ENCODE data around the gene MED13. TPM values are rescaled to one million over a fixed set of nuclear protein-coding genes. Genes with fewer than 3 reads are reported as not detected.

MED13 gene, protein sequence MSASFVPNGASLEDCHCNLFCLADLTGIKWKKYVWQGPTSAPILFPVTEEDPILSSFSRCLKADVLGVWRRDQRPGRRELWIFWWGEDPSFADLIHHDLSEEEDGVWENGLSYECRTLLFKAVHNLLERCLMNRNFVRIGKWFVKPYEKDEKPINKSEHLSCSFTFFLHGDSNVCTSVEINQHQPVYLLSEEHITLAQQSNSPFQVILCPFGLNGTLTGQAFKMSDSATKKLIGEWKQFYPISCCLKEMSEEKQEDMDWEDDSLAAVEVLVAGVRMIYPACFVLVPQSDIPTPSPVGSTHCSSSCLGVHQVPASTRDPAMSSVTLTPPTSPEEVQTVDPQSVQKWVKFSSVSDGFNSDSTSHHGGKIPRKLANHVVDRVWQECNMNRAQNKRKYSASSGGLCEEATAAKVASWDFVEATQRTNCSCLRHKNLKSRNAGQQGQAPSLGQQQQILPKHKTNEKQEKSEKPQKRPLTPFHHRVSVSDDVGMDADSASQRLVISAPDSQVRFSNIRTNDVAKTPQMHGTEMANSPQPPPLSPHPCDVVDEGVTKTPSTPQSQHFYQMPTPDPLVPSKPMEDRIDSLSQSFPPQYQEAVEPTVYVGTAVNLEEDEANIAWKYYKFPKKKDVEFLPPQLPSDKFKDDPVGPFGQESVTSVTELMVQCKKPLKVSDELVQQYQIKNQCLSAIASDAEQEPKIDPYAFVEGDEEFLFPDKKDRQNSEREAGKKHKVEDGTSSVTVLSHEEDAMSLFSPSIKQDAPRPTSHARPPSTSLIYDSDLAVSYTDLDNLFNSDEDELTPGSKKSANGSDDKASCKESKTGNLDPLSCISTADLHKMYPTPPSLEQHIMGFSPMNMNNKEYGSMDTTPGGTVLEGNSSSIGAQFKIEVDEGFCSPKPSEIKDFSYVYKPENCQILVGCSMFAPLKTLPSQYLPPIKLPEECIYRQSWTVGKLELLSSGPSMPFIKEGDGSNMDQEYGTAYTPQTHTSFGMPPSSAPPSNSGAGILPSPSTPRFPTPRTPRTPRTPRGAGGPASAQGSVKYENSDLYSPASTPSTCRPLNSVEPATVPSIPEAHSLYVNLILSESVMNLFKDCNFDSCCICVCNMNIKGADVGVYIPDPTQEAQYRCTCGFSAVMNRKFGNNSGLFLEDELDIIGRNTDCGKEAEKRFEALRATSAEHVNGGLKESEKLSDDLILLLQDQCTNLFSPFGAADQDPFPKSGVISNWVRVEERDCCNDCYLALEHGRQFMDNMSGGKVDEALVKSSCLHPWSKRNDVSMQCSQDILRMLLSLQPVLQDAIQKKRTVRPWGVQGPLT (N-terminal part only)
- polyA plus RNA-seq (2012; ENCODE audit: insufficient read length, low read depth), result 9.2 TPM

DNA sequence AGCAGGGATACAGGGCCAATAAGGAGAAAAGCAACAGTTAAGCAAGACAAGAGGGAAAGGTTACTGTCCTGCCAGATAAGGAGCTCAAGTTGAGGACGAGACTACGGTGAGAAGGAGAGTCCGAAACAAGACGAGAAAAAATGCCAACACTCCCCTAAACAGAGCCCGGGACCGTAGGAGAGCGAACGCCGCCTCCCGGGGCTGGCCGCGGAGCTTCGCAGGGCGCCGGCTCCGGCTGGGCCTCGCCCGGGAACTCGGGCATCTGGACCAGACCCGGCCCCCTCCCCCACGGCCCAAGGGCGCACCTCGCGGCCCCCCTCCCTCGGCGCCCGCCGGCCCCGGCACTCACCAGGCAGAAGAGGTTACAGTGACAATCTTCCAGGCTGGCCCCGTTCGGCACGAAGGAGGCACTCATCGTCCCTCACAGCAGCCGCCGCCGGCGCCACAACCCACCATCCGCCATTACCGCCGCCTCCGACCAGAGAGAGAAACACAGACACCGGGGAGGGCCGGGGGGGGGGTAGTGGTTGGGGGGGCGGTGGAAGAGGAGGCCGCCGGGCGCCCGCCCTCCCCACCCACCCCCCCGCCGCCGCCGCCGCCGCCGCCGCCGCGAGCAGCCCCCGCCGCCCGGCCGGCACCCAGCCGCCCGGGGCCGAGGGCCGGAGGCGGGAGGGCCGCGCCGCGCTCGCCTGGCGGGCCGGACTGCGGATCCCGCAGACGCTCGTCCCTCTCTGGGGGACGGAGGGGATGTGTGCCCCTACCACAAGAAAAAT is at the start of gene MED13:
TSS of gene MED13 (minus strand) at position 488 of the 773 bp plus-strand sequence. CDS start at position 415, 73 bp downstream.
- TF ChIP-seq, protein P1, sequence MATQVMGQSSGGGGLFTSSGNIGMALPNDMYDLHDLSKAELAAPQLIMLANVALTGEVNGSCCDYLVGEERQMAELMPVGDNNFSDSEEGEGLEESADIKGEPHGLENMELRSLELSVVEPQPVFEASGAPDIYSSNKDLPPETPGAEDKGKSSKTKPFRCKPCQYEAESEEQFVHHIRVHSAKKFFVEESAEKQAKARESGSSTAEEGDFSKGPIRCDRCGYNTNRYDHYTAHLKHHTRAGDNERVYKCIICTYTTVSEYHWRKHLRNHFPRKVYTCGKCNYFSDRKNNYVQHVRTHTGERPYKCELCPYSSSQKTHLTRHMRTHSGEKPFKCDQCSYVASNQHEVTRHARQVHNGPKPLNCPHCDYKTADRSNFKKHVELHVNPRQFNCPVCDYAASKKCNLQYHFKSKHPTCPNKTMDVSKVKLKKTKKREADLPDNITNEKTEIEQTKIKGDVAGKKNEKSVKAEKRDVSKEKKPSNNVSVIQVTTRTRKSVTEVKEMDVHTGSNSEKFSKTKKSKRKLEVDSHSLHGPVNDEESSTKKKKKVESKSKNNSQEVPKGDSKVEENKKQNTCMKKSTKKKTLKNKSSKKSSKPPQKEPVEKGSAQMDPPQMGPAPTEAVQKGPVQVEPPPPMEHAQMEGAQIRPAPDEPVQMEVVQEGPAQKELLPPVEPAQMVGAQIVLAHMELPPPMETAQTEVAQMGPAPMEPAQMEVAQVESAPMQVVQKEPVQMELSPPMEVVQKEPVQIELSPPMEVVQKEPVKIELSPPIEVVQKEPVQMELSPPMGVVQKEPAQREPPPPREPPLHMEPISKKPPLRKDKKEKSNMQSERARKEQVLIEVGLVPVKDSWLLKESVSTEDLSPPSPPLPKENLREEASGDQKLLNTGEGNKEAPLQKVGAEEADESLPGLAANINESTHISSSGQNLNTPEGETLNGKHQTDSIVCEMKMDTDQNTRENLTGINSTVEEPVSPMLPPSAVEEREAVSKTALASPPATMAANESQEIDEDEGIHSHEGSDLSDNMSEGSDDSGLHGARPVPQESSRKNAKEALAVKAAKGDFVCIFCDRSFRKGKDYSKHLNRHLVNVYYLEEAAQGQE (IDR thresholded peaks at IDR 0.05; ENCODE audit: insufficient read depth in 1 of 2, low read depth in 2 of 2, low read length in 2 of 2), result no peak
- TF ChIP-seq TAF1 (IDR thresholded peaks at IDR 0.05; ENCODE audit: borderline replicate concordance, insufficient read depth, low read length) (peak; percentile 40; the same call in 1 of the 2 replicates), FOXP2 (optimal IDR thresholded peaks at IDR 0.05; ENCODE audit: borderline replicate concordance, extremely low read depth, extremely low read length, insufficient read depth) (no peak), SIN3A (IDR thresholded peaks at IDR 0.05; ENCODE audit: borderline replicate concordance, insufficient read depth, low read length) (peak; percentile 35; the same call in 1 of the 2 replicates)

DNA sequence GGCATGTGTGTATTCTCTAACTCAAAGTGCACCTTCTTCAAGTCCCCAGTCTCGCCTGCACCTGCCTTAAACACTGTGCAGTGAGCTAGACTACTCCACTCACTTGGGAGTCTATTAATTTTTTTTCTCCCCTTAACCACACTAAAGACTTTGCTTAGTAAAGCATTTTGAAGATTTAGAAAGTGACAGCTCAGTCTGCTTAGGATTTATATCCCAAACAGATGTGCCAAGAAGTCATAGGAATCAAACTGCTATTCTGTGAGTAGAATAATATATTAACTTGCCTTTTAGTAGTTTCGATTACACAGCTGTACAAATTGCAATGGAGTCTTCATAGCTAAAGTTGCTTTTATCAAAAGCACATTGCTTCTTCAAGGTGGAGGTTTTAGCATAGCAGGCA is 47.2 kb upstream of the MED13 start:
- no peak for TF ChIP-seq SIN3A (IDR thresholded peaks at IDR 0.05; ENCODE audit: borderline replicate concordance, insufficient read depth, low read length)
- TF ChIP-seq FOXP2 (optimal IDR thresholded peaks at IDR 0.05; ENCODE audit: borderline replicate concordance, extremely low read depth, extremely low read length, insufficient read depth), result no peak
- TF ChIP-seq POLR2AphosphoS5 (IDR thresholded peaks at IDR 0.05; ENCODE audit: low read depth, low read length), result no peak
- TF ChIP-seq, protein P1 (IDR thresholded peaks at IDR 0.05; ENCODE audit: insufficient read depth in 1 of 2, low read depth in 2 of 2, low read length in 2 of 2), result no peak
- TF ChIP-seq TAF1 (IDR thresholded peaks at IDR 0.05; ENCODE audit: borderline replicate concordance, insufficient read depth, low read length), result no peak

DNA sequence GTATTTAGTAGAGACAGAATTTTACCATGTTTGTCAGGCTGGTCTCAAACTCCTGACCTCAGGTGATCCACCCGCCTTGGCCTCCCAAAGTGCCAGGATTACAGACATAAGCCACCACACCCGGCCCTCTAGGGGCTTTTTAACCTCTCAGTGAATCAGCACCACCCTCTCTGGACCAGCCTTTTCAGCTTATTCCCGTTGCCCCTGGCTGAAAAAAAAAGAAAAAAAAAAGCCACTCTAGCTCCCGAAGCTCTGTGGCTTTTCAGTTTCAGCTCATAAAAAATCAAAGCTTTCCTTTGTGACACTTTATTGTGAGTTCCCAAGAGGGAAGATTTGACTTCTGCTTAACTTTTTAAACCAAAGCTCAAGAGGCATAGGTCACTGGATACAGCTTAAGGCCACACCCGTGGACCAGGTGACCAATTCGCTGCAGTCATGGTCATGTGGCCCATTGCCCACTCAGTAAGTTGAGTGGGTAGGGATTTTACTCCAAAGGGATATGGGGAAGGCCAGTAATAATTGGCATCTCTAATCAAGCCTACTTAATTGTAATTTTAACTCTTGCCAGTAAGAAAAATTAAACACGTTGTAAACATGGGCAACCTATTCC is 46.6 kb upstream of the MED13 start:
- TF ChIP-seq, protein P1 (IDR thresholded peaks at IDR 0.05; ENCODE audit: insufficient read depth in 1 of 2, low read depth in 2 of 2, low read length in 2 of 2), result 0 out of 4 replicates have a peak, but pooled peaks of 1 of the 2 experiments have one; percentile 48
- no peak for TF ChIP-seq POLR2AphosphoS5 (IDR thresholded peaks at IDR 0.05; ENCODE audit: low read depth, low read length)

DNA sequence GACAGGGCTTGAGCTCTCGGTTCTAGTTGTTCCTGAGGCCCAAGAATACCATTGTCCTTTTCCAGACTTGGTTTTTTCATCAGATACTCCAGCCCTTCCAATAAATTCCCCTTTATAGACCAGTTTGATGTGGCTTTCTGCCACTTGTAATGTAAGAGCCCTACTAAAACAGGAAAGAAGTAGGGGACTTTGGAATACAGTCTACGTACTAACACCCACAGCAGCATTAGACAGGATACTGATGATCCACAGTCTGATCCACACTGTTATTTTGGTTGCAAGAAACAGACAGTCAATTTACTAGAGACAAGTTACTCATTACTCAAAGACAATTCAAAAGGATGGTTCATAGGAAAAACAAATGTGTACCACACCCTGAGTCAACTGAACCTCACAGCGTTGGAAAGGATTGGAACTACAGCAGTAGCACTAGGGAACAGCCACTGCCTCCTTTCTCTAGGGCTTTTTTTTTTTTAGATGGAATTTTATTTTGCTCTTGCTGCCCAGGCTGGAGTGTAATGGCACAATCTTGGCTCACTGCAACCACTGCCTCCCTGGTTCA is 45.9 kb upstream of the MED13 start:
- TF ChIP-seq TAF1 (IDR thresholded peaks at IDR 0.05; ENCODE audit: borderline replicate concordance, insufficient read depth, low read length) (no peak), FOXP2 (optimal IDR thresholded peaks at IDR 0.05; ENCODE audit: borderline replicate concordance, extremely low read depth, extremely low read length, insufficient read depth) (no peak), SIN3A (IDR thresholded peaks at IDR 0.05; ENCODE audit: borderline replicate concordance, insufficient read depth, low read length) (no peak), POLR2AphosphoS5 (IDR thresholded peaks at IDR 0.05; ENCODE audit: low read depth, low read length) (no peak)
- TF ChIP-seq, protein P1 (IDR thresholded peaks at IDR 0.05; ENCODE audit: insufficient read depth in 1 of 2, low read depth in 2 of 2, low read length in 2 of 2), result no peak

Measured in PFSK-1 (cell line).